Dermis blood vessel endothelial cell (primary cell): ENCODE measurements around the gene AGRP. TPM values are rescaled to one million over a fixed set of nuclear protein-coding genes. Genes with fewer than 3 reads are reported as not detected.
A peak's percentile ranks its signal among the peaks of the same experiment; 100 is the strongest.
"Not testable (repeated sequence)": the region's sequence is repeated elsewhere in the genome, so short reads cannot be mapped to it uniquely, and the experiment has no call there.

Source experiments
- DNase-seq: peaks from one replicate; pipeline ENCODE4 v3.0.0; 2010
- total RNA-seq: library from RNA; depleted of rRNA; stranded (reverse); fragments of >200 nt; gene quantifications from 2 replicates; pipeline ENCODE4 v1.2.3, GENCODE V29; 2014

The AGRP gene, protein sequence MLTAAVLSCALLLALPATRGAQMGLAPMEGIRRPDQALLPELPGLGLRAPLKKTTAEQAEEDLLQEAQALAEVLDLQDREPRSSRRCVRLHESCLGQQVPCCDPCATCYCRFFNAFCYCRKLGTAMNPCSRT
- total RNA-seq, result not detected in 2 replicates

GRCh38 chr16:67483150-67483549 is at the start of gene AGRP:
Gene AGRP (minus strand): TSS chr16:67483547. CDS start chr16:67483398, 149 bp downstream.
- DNase-seq, result no peak

DNA sequence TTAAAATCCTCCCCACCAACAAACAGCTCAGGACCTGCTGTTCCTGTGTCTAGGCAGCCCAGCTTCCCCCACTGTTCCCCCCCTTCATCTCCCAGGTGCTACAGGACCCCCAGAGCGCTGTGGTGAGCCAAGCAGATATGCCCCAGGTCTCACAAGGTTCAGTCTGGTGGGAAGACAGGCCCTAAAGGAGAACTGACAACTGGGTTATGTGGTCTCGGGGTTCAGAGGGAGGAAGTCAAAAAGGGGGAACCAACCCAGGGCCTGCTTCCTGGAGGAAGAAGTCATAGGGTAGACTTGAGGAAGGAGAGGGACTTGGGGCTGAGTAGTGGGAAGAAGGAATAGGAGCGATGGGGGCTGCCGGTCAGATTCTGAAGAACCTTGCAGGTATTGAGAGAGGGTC is 47.9 kb upstream of the AGRP start:
- no peak for DNase-seq

- DNase-seq, result peak; percentile 63
Measured at GRCh38 chr16:67530013-67530939, 46.9 kb upstream of the AGRP start.

DNA sequence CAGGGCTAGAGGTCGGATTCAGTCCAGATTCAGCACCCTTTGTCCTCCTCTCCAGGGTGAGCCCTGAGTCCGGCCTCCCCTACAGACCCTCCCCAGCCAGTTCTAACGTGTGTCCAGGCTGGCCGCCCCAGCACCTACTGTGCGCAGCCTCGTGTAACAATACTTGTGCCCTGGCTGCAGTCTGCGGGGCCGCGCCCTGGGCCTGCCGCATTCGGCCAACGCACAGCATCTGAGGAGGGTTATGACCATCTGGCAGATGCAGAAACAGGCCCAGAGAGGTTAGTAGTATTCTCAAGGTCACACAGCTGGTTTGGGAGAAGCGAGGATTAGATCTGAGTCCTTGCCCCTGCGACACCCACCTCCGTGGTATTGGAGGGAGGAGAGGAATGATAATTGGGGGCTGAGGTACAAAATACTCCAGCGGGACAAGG is 46.2 kb upstream of the AGRP start:
- DNase-seq, result peak; percentile 44

DNA sequence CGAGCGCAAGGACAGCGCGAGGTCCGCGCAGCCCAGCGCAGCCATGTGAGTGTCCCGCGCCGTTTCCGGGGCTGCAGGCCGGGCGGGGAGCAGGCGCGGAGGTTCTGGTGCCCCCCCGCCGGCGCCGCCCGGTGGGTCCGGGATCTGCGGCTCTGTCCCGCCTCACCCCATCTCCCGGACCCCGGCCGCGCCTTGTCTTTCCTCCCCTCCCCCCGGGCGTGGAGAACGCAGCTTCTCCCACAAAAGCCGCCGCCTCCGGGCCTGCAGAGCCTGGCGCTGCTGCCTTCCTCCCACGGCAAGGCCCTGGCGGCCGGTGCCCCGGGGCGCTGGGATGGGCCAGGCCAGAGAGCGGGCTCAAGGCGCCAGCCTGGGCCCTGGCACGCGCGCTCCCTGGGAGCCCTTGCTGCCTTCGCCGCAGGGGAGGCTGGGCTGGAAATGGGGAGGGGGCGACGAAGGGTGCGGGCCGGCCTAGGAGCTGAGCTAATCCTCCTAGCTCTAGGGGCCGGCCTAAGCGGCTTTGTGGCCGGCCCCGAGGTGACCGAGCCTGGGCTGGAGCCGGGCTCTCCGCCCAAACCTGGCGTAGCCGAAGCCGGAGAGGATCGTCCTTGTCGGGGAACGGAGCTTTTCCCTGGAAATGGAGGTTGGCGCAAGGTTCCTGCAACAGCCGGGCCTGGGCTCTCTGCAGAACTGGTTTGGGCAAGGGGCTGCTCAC is 45.7 kb upstream of the AGRP start:
- peak; percentile 51 for DNase-seq

DNA sequence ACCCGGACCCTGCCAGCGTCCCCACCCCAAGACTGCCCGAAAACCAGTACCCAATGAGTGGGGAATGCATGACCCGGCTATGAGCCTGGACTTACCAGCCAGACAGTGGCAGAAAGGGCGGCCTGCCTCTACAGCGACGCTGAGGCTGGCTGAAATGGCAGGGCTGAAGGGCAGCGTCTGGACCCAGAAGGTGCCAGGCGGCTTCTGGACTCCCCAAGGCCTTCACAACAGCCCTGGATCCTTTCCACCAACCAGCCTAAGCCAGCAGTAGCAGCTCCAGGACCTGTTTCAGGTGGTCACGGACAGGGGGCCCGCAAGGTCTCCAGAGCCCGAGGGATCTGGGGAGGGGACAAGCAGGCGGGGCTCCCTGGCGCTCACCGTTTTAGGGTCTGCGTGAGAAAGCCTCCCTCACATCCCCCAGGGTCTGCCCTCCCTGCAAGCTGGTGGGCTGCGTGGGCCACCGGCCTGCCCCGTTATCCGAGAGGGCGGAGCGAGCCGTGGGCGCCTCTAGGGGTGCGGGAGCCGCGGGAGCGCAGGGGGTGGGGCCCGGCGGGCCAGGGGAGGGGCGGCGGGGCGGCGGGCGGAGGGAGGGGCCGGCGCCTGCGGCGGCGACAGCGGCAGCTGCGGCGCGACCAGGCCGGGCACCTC is 45.0 kb upstream of the AGRP start, which contains the start of gene RIPOR1:
Gene RIPOR1 (plus strand): TSS at position 608 of the 648 bp plus-strand sequence. CDS start 9,618 bp downstream, outside the sequence.
- peak; percentile 35 for DNase-seq

DNA sequence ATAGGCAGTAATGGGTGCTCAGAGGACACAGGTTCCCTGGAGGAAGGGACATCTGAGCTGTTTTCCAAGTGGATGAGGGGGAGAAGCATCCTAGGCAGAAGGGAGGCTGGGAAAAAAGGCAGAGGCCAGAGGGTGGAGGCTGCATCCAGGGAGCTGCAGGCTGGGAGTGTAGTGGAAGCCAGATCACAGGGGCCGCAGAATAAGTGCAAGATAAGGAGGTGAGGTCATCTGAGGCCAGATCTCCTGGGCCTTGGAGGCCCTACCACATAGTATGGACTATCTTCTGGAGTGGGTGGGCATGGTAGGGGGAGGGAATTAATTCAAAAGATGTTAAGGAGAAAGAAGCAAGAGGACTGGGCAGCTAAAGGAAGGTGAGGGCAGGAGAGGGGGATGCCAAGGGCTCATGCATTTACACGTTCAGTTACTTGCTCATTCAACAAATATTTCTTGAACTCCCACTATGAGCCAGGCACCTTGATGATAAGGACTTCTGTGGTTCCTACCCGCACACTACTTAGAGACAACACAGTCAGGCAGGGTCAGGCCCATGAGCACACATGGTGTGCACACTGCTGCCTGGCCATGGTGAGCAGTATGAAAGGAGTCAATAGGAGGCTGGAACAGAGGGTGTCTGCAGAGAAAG is 42.9 kb upstream of the AGRP start:
- no peak for DNase-seq

DNA sequence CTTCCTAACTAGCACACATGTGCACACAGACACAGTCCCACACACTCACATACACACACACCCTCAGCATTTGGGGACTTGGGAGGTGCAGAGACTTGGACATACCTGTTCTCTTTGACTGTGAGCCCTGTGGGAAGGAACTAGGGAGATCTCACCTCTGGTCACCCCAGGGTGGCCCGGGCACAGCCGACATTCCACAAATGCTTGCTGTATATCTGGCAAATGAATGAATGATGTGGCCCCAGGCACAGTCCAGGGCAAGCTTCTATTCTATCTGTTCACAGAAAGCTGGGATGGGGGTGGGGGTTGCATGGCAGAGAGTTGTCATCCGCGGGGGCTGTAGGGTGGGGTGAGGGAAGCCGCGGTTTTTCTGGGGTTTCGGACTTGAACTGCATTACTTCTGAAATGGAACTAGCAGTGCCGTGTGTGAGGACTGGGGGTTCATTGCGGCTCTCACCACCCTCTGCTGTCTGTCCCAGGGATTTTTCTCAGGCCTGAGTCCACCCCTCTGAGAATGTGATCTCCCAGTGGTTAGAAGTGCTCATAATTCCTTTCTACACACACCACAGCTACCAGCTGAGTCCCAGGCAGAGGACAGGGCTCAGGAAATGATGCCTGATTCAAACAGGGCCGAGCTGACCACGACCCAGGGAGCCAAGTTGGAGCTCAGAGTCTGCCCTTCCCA is 42.0 kb upstream of the AGRP start:
- DNase-seq, result no peak

DNA sequence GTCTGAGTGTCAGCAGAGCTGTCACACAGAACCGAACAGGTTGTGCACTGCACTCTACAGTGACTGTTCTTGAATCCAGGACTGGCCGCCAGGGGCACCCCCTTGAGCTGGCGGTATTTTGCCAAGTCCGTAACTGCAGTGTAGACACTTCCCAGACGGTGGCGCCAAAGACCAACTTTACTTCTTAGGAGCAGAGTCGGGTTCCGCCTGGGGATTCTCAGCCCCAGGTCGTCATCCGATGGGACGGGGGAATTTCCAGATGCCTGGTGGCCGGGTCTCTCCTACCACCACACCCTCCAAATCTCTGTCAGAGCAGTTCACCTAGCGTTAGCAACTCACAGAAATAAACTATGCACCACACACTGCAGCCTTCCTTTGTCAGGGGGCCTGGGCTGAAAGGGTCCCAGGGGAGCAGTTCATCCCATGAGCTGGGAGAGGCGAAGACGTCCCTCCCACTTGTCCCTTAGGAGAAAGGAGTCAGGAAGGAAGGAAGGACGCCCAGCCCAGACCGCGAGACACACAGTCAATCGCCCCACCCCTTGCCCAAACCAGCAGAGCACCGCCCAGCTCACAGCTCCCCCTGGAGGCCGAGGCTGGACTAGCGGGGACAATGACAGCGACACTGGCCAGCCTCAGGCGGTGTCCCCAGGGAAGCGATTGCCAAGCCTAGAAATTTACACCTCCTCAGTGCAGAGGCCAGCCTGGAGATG is 37.9 kb upstream of the AGRP start:
- peak; percentile 98 for DNase-seq

GRCh38 chr16:67519242-67519641 is 35.9 kb upstream of the AGRP start:
- no peak for DNase-seq

GRCh38 chr16:67518676-67519075 is 35.3 kb upstream of the AGRP start:
- DNase-seq, result no peak

DNA sequence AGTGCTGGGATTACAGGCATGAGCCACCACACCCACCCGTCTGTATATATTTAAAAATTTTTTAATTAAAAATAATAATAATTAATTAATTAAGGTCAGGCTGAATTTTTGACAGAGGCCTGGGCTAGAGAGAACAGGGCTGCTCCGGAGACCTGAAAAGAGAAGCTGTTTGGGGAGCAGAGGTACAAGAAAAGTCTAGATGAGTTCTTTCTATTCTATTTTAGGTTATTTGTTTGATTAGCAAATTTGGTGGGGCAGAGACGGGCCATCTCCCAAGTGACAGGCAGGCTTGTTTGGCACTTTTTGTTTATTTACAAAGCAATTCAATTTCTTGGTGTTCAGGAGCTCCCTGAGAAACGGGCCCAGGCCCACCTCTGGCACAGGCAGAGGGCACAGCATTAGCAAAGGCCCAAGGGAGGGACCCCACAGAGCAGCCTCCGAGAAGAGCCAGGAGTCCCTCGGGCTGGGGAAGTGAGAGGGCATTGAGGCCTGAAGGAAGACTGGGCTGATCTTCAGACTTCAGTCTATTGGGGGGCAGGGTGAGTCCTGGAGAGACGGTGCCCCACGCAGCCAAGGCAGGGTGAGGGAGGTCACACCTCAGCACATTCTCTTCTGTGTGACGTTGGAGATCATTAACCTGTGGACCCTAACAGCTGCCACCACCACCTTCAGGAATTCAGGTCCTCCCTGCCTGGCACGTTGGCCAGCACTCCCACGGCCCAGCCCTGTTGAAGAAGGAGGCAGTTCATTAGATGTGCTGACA is 34.5 kb upstream of the AGRP start:
- no peak for DNase-seq

DNA sequence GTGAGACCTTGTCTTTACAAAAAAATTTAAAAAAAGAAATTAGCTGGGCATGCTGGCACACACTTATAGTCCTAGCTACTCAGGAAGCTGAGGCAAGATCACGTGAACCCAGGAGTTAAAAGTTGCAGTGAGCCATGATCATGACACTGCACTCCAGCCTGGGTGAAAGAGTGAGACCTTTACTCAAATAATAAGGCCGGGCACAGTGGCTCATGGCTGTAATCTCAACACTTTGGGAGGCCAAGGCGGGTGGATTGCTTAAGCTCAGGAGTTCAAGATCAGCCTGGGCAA is 33.8 kb upstream of the AGRP start:
- no peak for DNase-seq

- DNase-seq, result peak; percentile 70
Measured at GRCh38 chr16:67516296-67517154, 33.2 kb upstream of the AGRP start.

DNA sequence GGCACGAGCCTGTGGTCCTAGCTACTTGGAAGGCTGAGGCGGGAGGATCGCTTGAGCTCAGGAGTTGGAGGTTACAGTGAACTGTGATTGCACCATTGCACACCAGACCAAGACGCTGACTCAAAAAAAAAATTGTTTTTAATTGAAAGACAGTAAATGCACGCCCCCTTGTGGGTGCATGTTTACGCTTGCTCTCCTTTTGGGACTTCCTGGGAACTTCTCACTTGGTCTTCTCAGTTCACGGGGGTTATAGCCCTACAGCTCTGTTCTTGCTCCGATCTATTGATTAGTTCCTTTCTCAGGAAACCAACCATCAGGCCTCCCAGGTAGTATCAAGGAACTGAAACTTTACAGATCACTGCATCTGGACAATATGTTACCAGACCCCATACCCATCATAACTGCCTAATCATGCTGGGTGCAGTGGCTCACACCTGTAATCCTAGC is 31.1 kb upstream of the AGRP start:
- peak; percentile 89 for DNase-seq

- DNase-seq, result not testable (repeated sequence)
Measured at GRCh38 chr16:67513892-67514291, 30.5 kb upstream of the AGRP start.

DNA sequence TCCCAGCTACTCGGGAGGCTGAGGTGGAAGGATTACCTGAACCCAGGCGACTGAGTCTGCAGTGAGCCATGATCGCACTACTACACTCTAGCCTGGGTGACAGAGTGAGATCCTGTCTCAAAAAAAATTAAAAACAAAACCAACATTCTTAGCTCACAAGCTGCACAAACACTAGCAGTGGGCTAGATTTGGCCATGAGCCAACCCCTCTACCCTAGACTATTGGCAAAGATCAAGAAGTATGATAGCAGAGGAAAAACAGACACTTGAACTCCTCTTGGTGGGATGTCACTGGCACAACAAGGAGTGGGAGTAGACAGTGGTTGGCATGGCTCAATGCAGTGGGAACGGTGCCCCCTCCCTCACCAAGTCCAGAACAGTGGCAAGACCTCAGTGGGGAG is 25.7 kb upstream of the AGRP start:
- DNase-seq, result no peak

GRCh38 chr16:67506468-67506867 is 23.1 kb upstream of the AGRP start:
- no peak for DNase-seq
